GM18505 (cell line): ENCODE data around the gene ZG16.
A peak's percentile ranks its signal among the peaks of the same experiment; 100 is the strongest.
"Not testable (repeated sequence)": the region's sequence is repeated elsewhere in the genome, so short reads cannot be mapped to it uniquely, and the experiment has no call there.

Experiments
- ATAC-seq: cut with Tn5 transposase; IDR thresholded peaks from one replicate; pipeline ENCODE4 v1.9.1; 2021; ENCODE audit not compliant: unreplicated experiment
- POLR2A ChIP-seq: IDR thresholded peaks from 4 replicates; pipeline ENCODE4 v1.6.1; 2011; ENCODE audit warnings: borderline replicate concordance; ENCODE audit not compliant: insufficient read depth, insufficient read length; ENCODE audit errors: extremely low read depth

Gene ZG16, protein sequence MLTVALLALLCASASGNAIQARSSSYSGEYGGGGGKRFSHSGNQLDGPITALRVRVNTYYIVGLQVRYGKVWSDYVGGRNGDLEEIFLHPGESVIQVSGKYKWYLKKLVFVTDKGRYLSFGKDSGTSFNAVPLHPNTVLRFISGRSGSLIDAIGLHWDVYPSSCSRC

GRCh38 chr16:29777576-29778350 lies at the start of gene ZG16:
ZG16 (plus strand) TSS chr16:29778256; CDS start chr16:29779267, 1,011 bp downstream.
- no peak for ATAC-seq
- TF ChIP-seq POLR2A: no peak

GRCh38 chr16:29729116-29729521 lies 48.9 kb upstream of the ZG16 start:
- ATAC-seq: no peak
- no peak for TF ChIP-seq POLR2A

GRCh38 chr16:29730649-29731048 lies 47.4 kb upstream of the ZG16 start:
- TF ChIP-seq POLR2A: no peak
- no peak for ATAC-seq

DNA sequence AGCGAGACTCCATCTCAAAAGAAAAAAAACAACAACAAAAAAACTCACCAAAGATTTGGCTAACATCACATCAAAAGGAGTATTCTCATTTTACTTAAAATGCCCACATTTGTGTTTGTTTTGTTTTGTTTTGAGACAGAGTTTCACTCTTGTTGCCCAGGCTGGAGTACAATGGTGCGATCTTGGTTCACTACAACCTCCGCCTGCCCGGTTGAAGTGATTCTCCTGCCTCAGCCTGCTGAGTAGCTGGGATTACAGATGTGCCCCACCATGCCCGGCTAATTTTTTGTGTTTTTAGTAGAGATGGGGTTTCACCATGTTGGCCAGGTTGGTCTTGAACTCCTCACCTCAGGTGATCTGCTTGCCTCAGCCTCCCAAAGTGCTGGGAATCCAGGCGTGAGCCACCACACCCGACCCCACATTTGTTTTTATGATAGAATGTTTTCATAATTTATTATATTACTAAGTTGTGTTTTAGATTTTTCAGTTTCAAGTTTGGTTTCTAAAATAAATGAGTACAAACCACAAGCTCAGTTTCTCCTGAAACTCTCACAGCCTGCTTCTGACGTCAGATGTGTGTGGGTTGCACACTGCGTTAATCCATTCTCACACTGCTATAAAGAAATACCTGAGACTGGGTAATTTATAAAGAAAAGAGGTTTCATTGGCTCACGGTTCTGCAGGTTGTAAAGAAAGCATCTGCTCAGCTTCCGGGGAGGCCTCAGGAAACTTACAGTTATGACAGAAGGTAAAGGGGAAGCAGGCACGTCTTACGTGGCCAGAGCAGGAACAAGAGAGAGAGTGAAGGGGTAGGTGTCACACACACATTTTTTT lies 46.1 kb upstream of the ZG16 start:
- peak; percentile 65 for ATAC-seq

- no peak for ATAC-seq
- no peak for TF ChIP-seq POLR2A
These were observed 43.3 kb upstream of the ZG16 start for GRCh38 chr16:29734786-29735185.

DNA sequence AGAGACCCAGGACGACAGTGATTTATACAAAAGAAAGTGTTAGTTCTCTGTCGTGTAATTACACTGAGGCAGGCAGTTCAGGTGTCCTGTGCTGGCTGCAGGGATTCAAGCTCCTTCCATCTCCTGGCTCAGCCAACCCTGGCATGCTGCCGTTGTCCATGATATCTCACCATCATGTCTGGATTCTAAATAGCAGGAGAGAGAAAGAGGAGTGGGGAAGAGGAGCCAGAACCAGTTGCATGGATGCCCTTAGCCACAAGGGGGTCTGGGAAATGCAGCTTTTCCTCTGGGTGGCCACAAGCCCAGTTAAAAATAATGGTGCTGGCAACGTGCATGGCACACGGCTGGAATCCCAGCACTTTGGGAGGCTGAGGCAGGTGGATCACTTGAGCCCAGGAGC lies 41.9 kb upstream of the ZG16 start:
- TF ChIP-seq POLR2A: no peak
- ATAC-seq: no peak

DNA sequence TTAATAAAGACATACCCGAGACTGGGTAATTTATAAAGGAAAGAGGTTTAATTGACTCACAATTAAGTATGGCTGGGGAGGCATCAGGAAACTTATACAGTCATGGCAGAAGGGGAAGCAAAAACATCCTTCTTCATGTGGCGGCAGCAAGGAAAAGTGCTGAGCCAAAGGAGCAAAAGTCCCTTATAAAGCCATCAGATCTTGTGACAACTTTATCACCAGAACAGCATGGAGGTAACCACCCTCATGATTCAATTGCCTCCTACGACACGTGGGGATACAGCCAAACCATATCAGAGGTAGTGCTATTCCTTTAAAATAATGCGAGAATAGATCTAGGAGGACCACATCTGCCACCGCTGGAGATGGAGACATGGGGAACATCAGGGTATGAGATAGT lies 41.3 kb upstream of the ZG16 start:
- no peak for TF ChIP-seq POLR2A
- no peak for ATAC-seq

DNA sequence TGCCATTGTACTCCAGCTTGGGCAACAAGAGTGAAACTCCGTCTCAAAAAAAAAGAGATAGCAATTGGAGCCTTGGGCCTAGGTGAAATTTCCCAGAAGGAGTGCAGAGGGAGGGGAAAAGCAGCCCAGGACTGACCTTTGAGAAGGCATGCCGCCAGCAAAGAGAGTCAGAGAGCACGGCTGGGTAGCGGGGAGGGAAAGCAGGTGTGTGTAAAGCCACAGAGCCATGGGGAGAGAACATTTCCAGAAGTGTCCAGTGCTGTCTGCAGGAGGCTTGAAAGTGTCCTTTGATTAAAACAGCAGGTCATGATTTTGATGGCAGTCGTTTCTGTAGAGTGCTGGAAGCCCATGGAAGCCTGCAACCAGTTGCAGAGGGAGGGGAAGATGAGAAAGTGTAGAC lies 40.3 kb upstream of the ZG16 start:
- no peak for TF ChIP-seq POLR2A
- ATAC-seq: no peak

- ATAC-seq: peak; percentile 59
These were observed 39.5 kb upstream of the ZG16 start for GRCh38 chr16:29738514-29738913.

GRCh38 chr16:29739927-29740629 lies 38.0 kb upstream of the ZG16 start:
- not testable (repeated sequence) for ATAC-seq

More at GRCh38 chr16:29738514-29738913, 39.5 kb upstream of the ZG16 start:
- no peak for TF ChIP-seq POLR2A

DNA sequence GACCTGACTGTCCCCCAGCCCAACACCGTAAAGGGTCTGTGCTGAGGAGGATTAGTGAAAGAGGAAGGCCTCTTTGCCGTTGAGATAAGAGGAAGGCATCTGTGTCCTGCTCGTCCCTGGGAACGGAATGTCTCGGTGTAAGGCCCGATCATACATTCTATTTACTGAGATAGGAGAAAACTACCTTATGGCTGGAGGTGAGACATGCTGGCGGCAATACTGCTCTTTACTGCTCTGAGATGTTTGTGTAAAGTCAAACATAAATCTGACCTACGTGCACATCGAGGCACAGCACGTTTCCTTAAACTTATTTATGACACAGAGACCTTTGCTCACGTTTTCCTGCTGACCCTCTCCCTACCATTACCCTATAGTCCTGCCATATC lies 37.4 kb upstream of the ZG16 start:
- not testable (repeated sequence) for ATAC-seq

DNA sequence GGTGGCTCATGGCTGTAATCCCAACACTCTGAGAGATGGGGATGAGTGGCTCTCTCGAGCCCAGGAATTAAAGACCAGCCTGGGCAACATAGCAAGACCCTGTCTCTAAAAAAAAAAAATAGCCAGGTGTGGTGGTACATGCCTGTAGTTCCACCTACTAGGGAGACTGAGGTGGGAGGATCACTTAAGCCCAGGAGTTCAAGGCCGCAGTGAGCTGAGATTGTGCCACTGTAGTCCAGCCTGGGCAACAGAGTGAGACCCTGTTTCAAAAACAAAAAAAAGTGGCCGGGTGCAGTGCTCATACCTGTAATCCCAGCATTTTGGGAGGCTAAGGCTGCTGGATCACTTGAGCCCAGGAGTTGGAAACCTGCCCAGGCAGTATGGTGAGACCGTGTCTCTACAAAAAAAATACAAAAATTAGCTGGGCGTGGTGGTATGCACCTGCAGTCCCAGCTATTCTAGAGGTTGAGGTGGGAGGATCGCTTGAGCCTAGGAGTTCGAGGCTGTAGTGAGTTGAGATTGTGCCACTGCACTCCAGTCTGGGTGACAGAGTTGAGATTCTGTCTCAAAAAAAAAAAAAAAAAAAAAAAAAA lies 35.3 kb upstream of the ZG16 start:
- TF ChIP-seq POLR2A: no peak
- ATAC-seq: no peak

GRCh38 chr16:29743475-29743826 lies 34.6 kb upstream of the ZG16 start:
- no peak for ATAC-seq
- no peak for TF ChIP-seq POLR2A

DNA sequence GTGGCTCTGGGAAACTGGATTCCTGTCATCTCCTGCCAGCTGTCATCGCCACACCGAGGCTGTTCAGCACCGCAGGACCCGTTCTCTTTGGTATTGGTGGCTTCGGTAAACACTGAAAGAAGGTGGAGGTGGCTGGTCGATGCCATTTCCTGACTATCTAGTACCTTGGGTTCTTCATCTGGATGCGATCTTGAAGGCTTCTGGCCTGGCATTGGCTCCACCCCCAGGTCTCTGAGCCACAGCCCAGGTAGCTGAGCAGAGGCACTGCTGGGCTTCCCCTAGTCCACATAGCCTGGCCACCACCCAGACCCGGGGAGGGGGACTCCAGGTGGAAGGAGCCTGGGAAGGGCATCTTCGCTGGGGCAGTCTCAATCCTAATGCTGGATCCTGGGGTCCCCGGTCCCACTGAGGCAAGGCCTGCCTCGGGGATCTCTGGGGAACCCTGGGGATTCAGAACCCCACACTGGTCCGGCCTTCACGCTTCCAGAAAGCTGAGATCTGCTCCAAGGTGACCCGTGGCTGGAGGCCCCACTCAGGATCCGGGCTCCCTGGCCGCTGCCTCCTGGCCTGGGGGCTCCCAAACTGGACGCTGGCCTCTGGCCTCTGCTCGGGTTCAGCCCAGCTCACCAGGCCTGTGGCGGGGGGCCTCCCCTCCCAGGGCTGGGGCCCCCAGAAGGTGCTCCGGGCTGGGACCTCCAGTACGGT lies 34.1 kb upstream of the ZG16 start:
- no peak for TF ChIP-seq POLR2A
- no peak for ATAC-seq
